DMS153 treated with DMSO at 0.1 percent for 48 hours (cell line): ENCODE measurements around the gene SLC45A1.
A peak's percentile ranks its signal among the peaks of the same experiment; 100 is the strongest.

Experiments used
- DNase-seq: peaks from one replicate; lab custom pipeline; 2025; ENCODE audit not compliant: unreplicated experiment; lab: John Stamatoyannopoulos, UW

SLC45A1 gene

DNA sequence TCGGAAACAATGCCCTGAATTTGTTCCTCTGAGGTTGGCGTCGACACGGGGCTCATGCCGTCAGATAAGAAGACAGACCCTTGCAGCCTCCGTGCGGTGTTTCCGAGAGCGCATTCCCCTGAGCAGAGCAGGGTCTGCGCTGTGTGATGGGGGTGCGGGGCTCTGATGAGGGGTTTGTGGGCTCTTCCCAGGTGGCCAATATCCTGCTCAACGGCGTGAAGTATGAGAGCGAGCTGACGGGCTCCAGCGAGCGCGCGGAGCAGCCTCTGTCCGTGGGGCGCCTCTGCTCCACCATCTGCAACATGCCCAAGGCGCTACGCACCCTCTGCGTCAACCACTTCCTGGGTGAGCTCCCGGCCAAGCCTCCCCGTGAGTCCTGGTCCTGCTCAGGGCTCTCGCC, 17.3 kb downstream of the SLC45A1 start:
- no peak for DNase-seq

GRCh38 chr1:8337776-8338525, 20.0 kb downstream of the SLC45A1 start:
- DNase-seq = no peak

DNA sequence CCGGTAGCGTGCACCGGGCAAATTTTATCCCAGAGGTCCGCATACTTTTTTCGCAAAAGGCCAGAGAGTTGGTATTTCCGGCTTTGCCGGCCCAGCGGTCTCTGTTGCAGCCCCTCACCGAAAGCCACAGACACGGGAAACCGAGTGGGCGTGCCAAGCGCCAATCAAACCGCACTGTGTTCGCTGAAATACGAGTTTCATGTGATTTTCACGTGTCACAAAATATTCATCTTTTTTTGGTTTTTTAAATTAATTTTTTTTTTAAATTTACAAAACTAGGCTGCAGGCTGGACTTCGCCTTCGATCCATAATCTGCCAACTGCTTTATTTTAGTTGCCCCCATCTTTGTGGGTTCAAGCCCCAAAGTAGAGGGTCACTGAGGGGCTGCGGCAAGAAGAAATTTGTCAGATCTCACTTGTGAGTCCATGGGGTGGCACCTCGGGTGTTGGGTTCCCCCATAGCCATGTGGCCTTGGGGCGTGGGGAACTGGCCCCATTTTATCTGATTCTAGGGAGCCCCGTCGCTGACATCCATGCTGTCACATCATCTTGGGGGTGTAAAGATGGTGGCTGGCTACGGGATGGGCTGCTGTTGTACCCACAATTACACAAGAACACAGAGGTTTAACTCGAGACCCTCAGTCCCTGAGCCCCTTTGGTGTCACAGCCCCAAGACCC, 20.8 kb downstream of the SLC45A1 start:
- DNase-seq = no peak

- no peak for DNase-seq
These were observed 21.3 kb downstream of the SLC45A1 start for GRCh38 chr1:8339203-8339600.

GRCh38 chr1:8340448-8340847, 22.5 kb downstream of the SLC45A1 start:
- no peak for DNase-seq

- DNase-seq = no peak
These were observed 24.4 kb downstream of the SLC45A1 start for GRCh38 chr1:8342325-8342724.

GRCh38 chr1:8343044-8343443, 25.1 kb downstream of the SLC45A1 start:
- DNase-seq = no peak

DNA sequence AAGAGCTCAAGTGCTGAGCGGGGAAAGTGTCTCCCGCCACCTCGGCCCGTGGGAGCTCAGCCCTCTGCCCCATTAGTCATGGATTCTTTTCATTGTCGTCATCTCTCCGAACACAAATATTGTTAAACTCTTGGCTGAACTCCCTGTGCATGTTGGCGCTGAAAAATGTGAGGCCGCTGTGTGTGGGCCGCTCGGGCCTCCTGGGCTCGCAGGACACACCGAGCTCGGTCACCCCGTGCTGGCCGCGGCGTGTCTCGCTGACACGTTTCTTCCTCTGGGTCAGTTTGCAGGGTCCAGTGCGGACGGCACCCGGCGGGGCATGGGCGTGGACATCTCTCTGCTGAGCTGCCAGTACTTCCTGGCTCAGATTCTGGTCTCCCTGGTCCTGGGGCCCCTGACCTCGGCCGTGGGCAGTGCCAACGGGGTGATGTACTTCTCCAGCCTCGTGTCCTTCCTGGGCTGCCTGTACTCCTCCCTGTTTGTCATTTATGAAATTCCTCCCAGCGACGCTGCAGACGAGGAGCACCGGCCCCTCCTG, 25.6 kb downstream of the SLC45A1 start:
- DNase-seq = no peak

DNA sequence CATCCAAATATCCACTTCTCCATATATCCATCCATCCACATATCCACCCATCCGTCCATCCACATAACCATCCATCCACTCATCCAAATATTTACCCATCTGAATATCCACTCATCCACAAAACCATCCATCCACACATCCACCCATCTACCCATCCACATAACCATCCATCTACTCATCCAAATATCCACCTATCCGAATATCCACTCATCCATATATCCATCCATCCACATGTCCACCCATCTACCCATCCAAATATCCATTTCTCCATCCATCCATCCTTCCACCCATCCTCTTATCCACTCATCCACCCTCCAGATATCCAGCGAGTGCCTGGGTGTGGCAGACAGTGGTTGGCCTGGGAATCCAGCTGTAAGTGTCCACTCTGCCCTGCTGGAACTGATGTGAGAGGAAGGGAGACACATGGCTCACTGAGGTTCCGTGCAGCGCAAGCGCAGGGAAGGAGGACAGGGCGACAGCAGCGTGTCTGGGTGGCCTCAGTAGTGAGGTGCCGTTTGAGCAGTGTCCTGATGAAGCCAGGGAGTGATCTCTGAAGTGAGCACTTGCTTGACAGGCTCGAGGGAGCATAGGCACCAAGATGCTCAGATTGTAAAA, 27.1 kb downstream of the SLC45A1 start:
- no peak for DNase-seq

DNA sequence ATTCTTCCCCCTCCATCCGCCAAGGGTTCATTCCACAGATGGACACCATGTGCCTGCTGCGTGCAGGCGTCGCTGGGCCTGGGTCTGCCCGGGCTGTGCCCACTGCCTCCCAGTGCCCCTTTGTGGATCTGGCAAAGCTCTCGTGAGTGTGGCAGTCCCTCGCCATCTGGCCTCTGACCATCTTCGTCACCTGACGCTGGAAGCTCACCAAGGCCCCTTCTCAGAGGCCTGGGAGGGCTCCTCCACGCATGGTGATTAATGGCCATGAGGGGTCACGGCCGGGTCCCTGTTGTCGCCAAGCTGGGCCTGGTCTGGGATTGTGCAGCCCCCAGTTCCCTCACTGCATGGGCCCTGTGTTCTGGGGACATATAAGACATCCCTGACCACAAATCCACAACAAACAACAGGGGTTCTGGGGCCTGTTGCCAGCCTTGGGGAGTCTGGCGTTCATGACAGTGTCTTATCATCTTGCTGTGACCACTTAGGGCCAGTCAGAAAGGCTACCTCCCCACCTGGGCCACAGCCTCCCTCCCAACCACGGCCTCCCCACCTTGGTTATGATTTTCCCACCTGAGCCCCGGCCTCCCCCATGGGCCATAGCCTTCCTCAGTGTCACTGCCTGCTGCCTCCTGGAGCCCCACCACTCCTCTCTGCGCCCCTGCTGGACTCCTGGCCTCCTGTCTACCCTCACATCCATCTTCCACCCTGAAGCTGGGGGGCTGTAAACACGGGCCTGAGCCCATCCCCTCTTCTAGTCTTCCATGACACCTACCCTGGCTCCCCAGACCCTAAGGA, 27.9 kb downstream of the SLC45A1 start:
- DNase-seq = no peak

- peak; percentile 84 for DNase-seq
These were observed 29.7 kb downstream of the SLC45A1 start for GRCh38 chr1:8347635-8348034.

GRCh38 chr1:8348047-8348776, 30.3 kb downstream of the SLC45A1 start:
- DNase-seq = peak; percentile 79

DNA sequence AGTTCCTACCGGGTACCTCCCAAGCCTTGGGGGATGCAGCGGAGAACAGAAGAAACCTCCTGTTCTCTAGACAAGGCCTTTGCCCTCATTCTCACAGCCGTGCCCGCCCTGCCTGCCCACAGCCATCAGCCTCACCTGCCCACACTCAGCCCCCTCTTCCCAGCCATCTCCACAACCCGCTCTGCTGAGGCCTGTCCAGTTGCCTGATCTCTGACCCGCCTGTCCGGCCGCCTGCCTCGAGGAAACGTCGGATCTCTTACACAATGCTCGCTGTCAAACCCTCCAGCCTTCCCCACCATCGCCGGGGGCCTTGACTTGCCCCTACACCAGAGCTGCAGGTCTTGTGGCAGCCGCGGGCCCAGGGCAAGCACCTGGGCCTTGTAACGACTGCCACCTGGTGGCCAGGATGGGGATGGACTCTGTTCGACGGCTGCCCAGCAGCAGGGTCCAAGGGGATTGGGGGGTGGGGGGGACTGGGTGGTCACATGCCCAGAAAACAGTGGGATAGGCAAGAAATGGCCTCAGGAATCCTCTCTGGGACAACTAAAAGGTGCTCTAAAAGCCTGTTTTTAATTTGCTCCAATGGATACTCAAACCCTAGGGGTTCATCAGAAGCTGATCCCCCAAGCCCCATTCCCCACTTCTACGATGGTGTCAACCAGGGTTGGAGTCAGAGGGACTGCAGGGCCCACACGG, 31.0 kb downstream of the SLC45A1 start:
- peak; percentile 74 for DNase-seq

GRCh38 chr1:8349473-8349865, 31.6 kb downstream of the SLC45A1 start:
- DNase-seq = no peak

GRCh38 chr1:8349961-8350360, 32.0 kb downstream of the SLC45A1 start:
- DNase-seq = no peak

DNA sequence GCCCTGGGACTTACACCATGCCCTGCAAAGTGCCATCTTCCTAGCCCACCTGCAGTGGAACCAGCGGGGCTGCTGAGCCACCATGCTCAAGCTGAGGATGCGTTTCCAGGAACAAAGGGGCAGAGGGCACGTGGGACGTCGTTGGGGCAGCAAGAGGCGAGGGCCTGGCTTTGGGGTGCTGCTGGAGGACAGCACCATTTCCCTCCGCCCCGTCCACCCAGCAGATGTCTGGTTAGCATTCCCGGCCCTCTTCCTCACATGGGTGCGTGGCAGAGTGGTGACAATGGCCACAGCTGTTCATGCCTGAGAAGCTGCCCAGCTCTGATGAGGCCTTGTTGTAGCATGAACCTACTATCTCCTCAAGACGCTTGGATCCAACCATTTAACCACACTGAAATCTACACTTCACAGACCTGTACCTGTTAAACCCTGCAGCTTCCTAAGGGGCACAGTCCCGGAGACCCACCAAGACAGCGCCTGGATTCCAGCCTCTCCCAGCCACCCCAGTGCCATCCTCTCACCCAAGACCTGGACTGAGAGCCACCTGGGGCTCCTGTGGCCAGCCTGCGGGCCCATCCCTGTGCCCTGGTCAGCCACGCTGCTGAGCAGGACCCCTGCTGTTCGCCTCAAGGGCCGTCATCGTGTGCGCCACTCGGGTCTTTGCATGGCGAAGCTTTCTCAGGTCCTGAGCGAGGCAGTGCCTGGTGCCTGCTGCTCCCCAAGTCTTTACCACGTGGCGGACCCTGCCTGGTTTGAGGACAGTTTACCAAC, 33.2 kb downstream of the SLC45A1 start:
- DNase-seq = no peak

DNA sequence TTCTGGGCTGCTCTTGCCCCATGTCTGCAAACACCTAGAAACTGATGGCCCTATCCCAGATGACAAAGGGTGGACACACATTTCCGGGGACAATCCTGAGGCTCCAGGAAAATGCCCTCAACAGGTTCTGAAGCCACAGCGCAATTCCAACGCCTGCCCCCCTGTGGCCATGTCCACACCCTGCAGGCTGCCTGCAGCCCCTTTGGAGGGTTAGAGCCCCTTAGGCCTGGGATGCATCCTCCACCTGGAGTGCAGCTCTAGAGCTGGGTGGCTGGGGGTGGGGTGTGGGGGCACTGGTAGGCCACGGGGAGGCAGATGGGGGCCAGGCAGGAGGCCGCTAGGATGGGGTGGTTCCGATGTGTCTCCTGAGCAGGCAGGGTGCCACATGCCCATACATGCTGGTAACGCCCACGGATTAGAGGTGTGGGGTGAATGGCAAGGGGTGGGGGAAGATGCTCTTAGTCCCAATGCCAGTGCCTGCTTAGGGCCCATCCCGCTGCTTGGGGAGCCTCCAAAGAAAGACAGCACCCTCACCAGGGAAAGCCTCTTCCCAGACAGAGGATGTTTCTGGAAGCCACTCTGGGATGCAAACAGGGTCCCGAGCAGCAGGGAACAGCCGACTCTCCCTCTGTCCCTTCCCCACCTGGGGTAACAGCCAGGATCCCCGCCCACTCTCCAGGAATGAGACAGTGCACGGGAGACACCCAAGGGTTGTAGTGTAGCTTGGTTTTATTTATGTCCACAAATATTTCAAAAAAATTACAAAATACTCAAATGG, 34.0 kb downstream of the SLC45A1 start:
- no peak for DNase-seq

DNA sequence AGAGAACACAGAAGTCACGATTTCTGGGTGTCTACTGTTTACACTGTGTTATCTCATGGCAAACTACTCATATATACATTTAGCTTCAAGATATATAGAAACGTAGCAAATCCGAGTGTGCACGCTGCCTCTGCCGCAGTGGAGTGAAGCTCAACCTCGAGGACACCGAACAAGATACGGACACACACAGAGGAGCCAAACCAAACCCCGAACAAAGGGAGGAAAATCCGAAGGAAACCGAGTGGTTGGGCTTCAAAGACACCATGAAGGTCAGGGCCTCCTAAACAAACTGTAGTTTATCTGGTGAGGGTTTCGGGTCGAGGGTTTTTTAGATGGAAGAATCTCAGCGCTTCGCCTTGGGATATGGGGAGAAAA, 34.5 kb downstream of the SLC45A1 start:
- DNase-seq = no peak
